ENCODE results near the gene HMGCS2.

Gene HMGCS2

GRCh38 chr1:119768778-119769177 lies at the start of gene HMGCS2:
HMGCS2 (minus strand) TSS chr1:119768905; CDS start chr1:119768844, 61 bp downstream.
- no peak for DNase-seq (ENCODE audit: low read depth, low spot score)

- DNase-seq (ENCODE audit: low read depth, low spot score) = no peak
Measured at GRCh38 chr1:119818181-119818580, 49.5 kb upstream of the HMGCS2 start.

- no peak for DNase-seq (ENCODE audit: low read depth, low spot score)
Measured at GRCh38 chr1:119816407-119816806, 47.7 kb upstream of the HMGCS2 start.

GRCh38 chr1:119815928-119816327 lies 47.2 kb upstream of the HMGCS2 start:
- DNase-seq (ENCODE audit: low read depth, low spot score) = no peak

DNA sequence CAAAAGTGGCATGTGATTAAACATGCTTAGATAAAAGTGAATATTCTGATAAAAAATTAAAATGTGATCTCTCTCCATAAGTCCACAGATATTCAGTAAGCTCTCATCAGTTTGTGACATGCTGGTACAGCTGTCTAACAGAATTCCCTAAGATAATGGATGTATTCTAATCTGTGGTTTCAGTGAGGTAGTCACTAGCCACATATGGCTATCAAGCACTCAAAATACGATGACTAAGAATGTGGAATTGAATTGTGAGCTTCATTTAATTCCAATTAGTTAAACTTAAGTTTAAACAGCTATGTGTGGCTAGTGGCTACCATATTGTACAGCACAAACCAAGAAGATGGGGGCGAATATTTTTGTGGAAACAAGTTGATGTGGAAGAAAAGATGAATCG lies 46.7 kb upstream of the HMGCS2 start:
- DNase-seq (ENCODE audit: low read depth, low spot score) = peak; percentile 54

GRCh38 chr1:119814288-119814687 lies 45.6 kb upstream of the HMGCS2 start:
- no peak for DNase-seq (ENCODE audit: low read depth, low spot score)

DNA sequence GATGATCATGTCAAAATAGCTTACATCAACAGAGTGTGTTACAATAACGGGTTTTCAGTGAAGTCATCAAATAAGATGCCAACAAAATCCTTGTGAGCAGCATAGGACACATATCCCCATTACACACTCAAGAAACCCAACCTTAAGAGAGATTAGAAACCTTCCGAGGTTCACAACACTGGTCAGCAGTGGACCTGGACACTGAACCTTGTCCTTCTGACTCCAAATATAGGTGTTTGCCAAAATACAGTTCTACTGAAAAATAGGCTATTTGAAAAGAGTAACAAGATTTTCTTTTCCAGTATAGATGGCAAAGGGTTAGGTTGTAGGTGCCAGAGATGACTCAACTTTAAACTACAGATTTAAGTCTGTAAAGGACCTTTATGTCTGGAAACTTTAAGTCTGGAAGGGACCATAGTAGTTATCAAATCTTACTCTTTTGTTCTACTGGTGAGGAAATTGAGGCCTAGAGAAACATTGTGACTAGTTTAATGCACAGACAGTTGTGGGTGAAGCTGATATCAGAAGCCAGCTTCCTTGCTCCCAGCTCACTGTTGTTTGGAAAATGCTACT lies 43.4 kb upstream of the HMGCS2 start:
- no peak for DNase-seq (ENCODE audit: low read depth, low spot score)

DNA sequence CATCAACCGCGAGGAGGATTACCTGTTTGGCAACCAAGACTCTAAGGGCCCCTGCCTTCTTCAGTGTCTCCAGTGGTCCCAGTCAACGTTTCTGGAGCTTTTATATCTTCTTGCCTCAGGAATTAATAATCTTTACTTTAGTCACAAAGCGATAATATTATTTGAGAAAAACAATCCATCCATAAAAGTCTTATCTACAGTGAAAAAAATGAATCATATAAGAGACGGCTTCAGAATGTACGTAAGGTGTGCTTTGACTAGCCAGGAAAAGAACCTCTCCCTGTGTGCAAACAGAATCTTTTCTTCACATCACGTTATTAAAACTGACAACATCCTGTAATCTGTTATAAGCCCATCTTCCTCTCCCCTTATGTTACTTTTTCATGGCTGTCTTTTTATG lies 42.7 kb upstream of the HMGCS2 start, which contains the start of gene REG4:
Gene REG4 (minus strand): TSS at position 74 of the 400 bp plus-strand sequence. CDS start 2,691 bp downstream, outside the sequence.
- no peak for DNase-seq (ENCODE audit: low read depth, low spot score)

GRCh38 chr1:119808972-119809550 lies 40.4 kb upstream of the HMGCS2 start:
- DNase-seq (ENCODE audit: low read depth, low spot score) = peak; percentile 85

GRCh38 chr1:119808491-119808890 lies 39.8 kb upstream of the HMGCS2 start:
- no peak for DNase-seq (ENCODE audit: low read depth, low spot score)

- no peak for DNase-seq (ENCODE audit: low read depth, low spot score)
Measured at GRCh38 chr1:119806489-119806888, 37.8 kb upstream of the HMGCS2 start.

DNA sequence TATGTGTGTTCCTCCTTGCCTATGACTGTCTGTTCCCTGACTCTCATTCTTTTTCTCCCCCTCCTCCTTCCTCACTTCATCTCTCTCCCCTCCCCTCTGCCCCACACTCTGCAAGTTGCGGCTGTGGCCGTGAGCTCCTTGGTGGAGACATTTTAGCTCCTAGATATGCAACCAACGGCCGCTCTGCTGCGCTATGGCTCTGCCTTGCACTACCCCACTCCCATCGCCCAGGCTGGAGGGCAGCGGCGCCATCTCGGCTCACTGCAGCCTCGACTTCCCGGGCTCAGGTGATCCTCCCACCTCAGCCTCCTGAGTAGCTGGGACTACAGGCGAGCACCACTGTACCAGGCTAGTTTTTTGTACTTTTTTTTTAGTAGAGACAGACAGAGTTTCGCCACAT lies 37.0 kb upstream of the HMGCS2 start:
- DNase-seq (ENCODE audit: low read depth, low spot score) = no peak

DNA sequence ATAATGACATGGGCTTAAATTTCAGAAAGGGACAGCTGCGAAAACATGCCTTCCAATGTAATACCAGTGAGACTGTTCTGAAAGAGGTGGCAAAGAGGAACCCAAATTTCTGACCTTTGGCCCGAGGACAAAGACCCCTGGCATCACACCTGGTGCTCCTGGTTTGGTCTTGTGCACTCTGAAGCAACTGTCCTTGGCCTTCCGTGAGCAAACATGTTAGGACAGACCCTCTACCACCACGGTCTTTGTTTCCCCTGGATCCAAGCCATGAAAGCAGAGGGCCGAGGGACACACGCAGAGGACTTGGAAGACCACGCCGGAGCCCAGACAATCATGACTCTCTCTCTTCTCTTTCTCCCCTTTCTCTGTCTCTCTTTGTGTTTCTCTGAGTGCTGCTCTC lies 36.5 kb upstream of the HMGCS2 start:
- DNase-seq (ENCODE audit: low read depth, low spot score) = no peak

DNA sequence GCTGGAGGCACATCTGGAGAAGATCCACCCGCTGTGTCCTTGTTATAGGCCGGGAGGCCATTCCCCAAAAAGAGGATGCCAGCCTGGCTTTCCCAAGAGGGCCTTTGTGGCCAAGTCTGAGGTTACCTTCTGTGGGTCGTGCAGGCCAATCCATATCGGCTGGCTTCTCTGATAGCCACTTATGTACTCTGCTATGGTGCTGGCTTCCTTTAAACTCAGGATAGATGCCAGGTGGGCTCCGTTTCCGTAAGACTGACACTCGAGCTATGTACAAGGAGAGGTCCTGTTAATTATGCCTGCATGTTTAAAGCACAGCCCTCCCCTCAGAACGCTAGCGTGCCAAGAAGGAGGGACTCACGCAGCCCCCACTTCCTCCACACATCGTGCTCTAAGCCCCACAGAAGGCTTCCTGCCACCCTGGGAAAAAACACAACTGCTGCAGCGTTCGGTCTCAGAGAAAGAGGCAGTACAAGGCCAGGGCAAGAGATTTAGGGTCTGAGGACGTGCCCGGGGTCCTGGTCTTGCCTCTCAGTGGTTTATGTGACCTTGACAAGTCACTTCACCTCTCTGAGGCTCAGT lies 31.0 kb upstream of the HMGCS2 start:
- DNase-seq (ENCODE audit: low read depth, low spot score) = no peak

GRCh38 chr1:119799003-119799402 lies 30.3 kb upstream of the HMGCS2 start:
- no peak for DNase-seq (ENCODE audit: low read depth, low spot score)

- DNase-seq (ENCODE audit: low read depth, low spot score) = no peak
Measured at GRCh38 chr1:119797606-119798005, 28.9 kb upstream of the HMGCS2 start.

GRCh38 chr1:119797162-119797561 lies 28.5 kb upstream of the HMGCS2 start:
- DNase-seq (ENCODE audit: low read depth, low spot score) = no peak

DNA sequence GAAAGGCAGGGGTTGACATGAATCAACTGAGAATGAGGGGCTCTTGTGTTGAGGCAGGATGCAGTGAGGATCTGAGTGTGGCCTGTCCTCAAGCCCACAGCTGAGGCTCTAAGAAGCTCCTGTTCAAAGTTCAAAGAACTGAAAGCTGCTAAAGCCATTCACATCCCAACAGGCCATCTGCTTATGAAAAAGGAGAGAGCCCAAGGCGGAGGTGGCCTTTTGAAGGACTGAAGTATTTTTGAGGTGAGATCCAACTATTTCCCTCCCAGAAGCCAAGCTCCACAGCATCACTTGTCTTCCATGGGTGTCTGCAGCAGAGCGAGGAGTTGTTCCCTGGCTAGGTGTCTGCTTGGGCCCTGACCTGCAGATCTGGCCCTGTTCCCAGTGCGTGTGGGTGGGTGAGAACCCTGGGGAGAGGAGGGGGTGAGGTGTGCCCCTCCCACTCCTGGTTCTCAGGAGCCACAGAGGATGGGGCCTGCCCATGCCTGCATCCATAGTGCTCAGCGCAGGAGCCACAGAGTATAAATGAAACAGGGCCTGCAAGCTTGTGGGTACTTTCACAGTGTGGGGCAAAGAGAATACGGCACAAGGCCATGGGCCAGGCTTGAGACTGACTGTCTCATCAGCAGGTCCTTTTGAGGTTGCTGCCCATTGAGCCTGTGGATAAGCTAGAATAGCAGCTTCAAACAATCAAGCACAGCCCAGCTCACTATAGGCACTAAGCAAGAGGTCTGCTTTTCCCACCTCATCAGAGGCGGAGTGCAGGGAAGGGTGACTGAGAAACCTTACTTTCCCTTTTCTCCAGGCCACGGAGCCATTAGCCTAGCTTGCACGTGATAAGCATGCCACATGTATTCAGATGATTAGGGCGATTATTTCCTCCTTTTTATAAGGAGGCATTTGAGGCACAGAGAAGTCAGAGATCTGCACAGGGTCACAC lies 26.8 kb upstream of the HMGCS2 start:
- no peak for DNase-seq (ENCODE audit: low read depth, low spot score)

DNA sequence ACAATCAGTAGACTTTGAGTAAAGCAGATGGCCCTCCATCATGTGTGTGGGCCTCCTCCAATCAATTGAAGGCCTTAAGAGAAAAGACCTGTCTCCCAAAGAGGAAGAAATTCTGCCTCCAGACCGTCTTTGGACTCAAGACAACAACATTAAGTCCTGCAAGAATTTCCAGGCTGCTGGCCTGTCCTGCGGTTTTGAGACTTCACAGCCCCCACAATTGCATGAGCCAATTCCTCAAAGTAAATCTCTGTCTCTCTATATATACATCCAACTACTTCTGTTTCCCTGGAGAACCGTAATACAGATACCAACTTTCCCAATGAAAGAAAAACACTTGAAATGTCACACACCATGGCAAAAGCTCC lies 26.2 kb upstream of the HMGCS2 start:
- DNase-seq (ENCODE audit: low read depth, low spot score) = no peak

DNA sequence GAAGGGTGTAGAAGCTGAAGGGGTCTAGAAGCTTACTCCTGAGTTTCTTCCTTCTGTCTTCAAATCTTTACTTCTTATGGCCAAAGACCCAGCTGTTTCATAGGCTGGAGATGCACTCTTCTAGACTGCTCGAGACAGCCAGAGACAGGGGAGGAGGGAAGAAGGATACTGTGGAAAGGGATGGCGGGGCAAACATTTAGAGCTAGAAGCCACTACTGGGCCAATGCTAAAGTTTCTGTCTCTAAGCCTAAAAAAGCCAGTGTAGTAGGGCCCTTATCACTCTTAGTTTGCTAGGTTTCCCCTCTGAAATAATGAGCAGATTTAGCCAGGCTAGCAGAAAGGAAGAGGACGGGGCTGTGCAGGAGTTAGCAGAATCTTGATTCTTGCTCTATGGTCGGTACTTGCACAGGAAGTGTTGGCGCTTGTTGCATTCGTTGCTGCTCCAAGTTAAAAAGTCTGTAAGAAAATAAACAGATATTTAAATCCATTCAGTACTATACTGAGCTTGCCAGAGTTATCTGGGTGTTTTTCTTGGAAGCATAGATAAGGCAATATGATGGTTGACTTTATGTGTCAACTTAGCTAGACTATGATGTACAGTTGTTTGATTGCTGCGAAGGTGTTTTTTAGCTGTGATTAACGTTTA lies 25.6 kb upstream of the HMGCS2 start:
- no peak for DNase-seq (ENCODE audit: low read depth, low spot score)

- no peak for DNase-seq (ENCODE audit: low read depth, low spot score)
Measured at GRCh38 chr1:119791377-119791776, 22.7 kb upstream of the HMGCS2 start.
